ENCODE results near the gene IFT122.

DNA sequence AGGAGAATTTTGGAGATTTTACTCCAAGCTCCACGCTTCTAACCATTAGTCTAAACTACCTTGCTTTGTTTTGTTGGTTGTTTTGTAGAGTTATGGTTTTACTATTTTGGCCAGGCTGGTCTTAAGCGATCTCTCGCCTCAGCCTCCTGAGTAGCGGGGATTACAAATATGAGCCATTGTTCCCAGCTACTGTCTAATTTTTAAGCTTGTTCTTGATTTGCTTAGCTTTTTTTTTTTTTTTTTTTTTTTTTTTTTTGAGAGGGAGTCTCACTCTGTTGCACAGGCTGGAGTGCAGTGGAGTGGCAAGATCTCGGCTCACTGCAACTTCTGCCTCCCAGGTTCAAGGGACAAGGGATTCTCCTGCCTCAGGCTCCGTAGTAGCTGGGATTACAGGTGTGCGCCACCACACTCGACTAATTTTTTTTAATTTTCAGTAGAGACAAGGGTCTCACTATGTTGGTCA lies 40.1 kb upstream of the IFT122 start:
- TF ChIP-seq, protein P1, sequence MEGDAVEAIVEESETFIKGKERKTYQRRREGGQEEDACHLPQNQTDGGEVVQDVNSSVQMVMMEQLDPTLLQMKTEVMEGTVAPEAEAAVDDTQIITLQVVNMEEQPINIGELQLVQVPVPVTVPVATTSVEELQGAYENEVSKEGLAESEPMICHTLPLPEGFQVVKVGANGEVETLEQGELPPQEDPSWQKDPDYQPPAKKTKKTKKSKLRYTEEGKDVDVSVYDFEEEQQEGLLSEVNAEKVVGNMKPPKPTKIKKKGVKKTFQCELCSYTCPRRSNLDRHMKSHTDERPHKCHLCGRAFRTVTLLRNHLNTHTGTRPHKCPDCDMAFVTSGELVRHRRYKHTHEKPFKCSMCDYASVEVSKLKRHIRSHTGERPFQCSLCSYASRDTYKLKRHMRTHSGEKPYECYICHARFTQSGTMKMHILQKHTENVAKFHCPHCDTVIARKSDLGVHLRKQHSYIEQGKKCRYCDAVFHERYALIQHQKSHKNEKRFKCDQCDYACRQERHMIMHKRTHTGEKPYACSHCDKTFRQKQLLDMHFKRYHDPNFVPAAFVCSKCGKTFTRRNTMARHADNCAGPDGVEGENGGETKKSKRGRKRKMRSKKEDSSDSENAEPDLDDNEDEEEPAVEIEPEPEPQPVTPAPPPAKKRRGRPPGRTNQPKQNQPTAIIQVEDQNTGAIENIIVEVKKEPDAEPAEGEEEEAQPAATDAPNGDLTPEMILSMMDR (IDR thresholded peaks at IDR 0.05), result peak in 3 of 6 experiments; percentile 1 to 28 (median 4)
- TF ChIP-seq POLR2A (IDR thresholded peaks at IDR 0.05), result no peak
